IMR-90 (cell line): ENCODE measurements around the gene TMEM213.

Experiments used
- BHLHE40 ChIP-seq: fragments of 150-350 bp; IDR thresholded peaks from 2 replicates; pipeline ENCODE4 v1.6.1; 2016; ENCODE audit warnings: mild to moderate bottlenecking, low read depth, low read length
- CEBPB ChIP-seq: IDR thresholded peaks from 2 replicates; pipeline ENCODE4 v1.6.1; 2012; ENCODE audit warnings: low read depth, low read length, improper control_type of control experiment
- CTCF ChIP-seq: conservative IDR thresholded peaks from 2 replicates; pipeline ENCODE4 v1.5.1; 2012; ENCODE audit warnings: mild to moderate bottlenecking, low read depth, low read length, improper control_type of control experiment
- ELK1 ChIP-seq: fragments of 150-350 bp; IDR thresholded peaks from 2 replicates; pipeline ENCODE4 v1.6.1; 2016; ENCODE audit warnings: low read depth, mild to moderate bottlenecking, low read length, moderate library complexity, borderline replicate concordance
- FOS ChIP-seq: fragments of 150-350 bp; IDR thresholded peaks from 2 replicates; pipeline ENCODE4 v1.6.1; 2016; ENCODE audit warnings: low read depth, low read length
- MAFK ChIP-seq: IDR thresholded peaks from 2 replicates; pipeline ENCODE4 v1.6.1; 2012; ENCODE audit warnings: low read depth, low read length, improper control_type of control experiment
- MXI1 ChIP-seq: IDR thresholded peaks from 2 replicates; pipeline ENCODE4 v1.6.1; 2012; ENCODE audit warnings: low read depth, mild to moderate bottlenecking, low read length, moderate library complexity, borderline replicate concordance
- NFE2L2 ChIP-seq: fragments of 150-350 bp; IDR thresholded peaks from 2 replicates; pipeline ENCODE4 v1.6.1; 2016; ENCODE audit warnings: low read depth, mild to moderate bottlenecking, low read length
- POLR2A ChIP-seq: IDR thresholded peaks from 2 replicates; pipeline ENCODE4 v1.6.1; 2012; ENCODE audit warnings: mild to moderate bottlenecking, low read depth, low read length
- RAD21 ChIP-seq: IDR thresholded peaks from 2 replicates; pipeline ENCODE4 v1.6.1; 2012; ENCODE audit warnings: low read length, improper control_type of control experiment
- RCOR1 ChIP-seq: IDR thresholded peaks from 2 replicates; pipeline ENCODE4 v1.6.1; 2012; ENCODE audit warnings: mild to moderate bottlenecking, low read length, improper control_type of control experiment; ENCODE audit not compliant: insufficient replicate concordance
- RFX5 ChIP-seq: IDR thresholded peaks from 2 replicates; pipeline ENCODE4 v1.8.0; 2012; ENCODE audit warnings: low read depth, mild to moderate bottlenecking, low read length, moderate library complexity
- SMC3 ChIP-seq: fragments of 150-350 bp; IDR thresholded peaks from 2 replicates; pipeline ENCODE4 v1.6.1; 2016; ENCODE audit warnings: low read depth, mild to moderate bottlenecking, antibody characterized with exemption, low read length, moderate library complexity
- USF2 ChIP-seq: fragments of 150-350 bp; IDR thresholded peaks from 2 replicates; pipeline ENCODE4 v1.6.1; 2017; ENCODE audit warnings: mild to moderate bottlenecking, antibody characterized with exemption, low read length, low read depth

- TF ChIP-seq CTCF (no peak), USF2 (no peak), FOS (no peak), RAD21 (no peak), POLR2A (no peak), CEBPB (no peak), MXI1 (no peak), NFE2L2 (no peak), SMC3 (no peak), RFX5 (no peak), MAFK (no peak), RCOR1 (no peak), ELK1 (no peak), BHLHE40 (no peak)
Measured at GRCh38 chr7:138801256-138801655, 3.5 kb downstream of the TMEM213 start.
